Stimulated activated CD8-positive, alpha-beta memory T cell treated with anti-CD3 and anti-CD28 coated beads, Interleukin-2, amount 100 ng/mL, for 1 hour (primary cell): ENCODE results near the gene DDX51.
"Not testable (repeated sequence)": the region's sequence is repeated elsewhere in the genome, so short reads cannot be mapped to it uniquely, and the experiment has no call there.

Experiments used
- DNase-seq, 2 donors: peaks; one replicate each; pipeline ENCODE4 v3.0.0-alpha.2; 2020; ENCODE audit warnings: low read depth in 2 of 2

Gene DDX51

DNA sequence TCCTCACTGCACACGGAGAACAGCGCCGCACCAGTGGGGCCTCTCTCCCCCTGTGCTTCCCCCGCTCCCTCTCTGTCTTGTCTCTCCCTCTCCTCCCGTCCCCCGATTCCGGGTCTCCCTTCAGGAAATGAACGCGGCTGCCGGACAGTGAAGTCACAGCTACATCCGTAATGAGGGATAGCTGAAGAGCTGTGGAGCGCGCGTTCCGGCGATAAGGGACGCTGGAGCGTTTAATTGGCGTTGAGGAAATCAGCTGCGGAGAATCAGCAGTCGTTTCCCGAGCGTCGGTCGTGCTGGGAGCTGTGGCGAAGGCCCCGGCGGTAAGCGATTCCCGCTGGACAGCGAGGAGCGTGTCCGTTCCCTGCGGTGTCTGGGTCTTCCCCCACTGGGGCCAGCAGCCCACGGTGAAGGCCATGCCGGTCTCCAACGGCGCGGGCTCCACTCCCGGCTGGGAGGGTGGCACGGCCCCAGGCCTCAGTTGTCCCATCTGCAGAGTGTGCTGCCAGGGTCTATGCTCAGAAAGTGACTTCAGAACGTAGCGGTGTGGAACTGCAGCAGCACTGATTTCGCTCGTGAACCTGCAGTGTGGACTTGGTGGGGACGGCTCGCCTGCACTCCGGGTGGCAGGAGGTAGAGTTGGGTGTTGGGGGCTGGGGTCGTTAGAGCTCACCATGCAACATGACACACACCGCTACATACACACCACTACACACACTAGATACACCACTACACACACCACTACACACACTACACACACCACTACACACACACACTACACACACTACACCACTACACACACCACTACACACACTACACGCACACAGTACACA lies 11.0 kb upstream of the DDX51 start:
- DNase-seq: no peak

DNA sequence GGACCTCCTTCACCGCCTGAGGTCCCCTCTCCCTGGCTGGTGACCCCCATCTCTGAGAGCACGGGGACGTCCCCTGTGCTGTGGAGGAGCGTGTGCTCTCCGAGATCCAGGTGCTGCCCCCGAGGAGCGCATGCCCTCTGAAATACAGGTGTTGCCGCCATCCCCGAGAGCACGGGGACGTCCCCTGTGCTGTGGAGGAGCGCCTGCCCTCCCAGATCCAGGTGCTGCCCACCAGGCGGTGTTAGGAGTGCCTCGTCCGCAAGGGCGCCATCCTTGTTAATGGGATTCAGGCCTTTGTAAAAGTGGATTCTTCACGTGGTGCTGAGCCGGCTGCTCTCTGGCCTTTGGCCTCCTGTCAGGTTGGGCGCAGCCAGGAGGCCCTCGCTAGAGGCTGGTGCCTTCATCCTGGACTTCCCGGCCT lies 10.2 kb upstream of the DDX51 start:
- no peak for DNase-seq

DNA sequence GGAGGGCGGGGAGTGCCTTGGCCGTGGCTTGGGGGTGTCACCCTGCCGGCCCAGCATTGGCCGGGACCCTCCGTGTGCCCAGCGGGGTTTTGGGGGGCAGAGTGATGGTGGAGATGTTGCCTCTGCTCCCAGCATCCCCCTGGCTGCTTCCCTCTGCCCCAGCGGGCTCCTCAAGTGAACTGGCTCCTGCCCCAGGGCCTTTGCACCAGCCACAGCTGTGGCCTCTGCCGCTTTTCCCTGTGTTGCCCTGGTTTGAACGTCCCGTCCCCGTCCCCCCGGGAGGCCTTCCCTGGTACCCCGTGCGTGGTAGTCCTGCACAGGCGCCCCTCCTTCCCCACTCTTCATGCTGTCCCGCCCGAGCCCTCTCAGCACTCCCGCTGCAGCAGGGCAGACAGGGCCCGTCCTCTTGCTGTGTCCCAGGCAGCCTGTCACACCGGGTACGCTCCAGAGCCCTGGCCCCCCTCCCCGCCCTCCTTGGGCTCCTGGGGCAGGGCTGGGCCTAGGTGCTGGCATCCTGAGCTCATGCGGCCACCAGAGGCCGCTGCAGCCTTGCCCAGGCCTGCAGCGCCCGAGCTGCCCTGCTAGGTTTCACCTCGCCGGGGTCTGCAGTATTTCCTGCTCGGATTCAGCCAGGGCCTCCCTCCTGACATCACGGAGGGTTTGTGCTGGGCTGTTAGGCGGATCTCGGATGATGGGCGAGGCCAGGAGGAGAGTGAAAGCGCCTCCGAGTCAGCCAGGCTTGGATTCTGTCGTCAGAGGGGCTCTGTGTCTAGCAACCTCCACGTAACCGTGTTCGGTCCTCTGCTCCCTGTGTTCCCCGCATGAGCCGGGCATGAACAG lies 9.6 kb upstream of the DDX51 start:
- DNase-seq: peak; percentile 35 to 41

DNA sequence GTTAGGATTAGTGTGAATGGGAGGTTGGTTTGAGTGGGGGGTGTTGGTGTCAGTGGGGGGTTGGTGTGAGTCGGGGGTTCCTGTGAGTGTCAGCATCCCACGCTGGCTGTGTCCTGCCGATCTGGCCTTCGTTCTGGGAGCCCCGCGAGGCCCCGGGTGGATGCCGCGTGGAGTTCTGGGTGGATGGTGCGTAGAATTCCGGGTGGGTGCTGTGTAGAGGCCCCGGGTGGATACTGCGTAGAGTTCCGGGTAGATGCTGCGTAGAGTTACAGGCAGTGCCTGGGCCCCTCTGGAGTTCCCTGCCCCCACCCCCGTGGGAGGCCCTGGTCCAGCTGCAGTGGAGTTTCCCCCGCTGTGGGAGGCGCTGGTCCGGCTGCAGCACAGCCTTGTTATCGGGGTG lies 8.8 kb upstream of the DDX51 start:
- no peak for DNase-seq

DNA sequence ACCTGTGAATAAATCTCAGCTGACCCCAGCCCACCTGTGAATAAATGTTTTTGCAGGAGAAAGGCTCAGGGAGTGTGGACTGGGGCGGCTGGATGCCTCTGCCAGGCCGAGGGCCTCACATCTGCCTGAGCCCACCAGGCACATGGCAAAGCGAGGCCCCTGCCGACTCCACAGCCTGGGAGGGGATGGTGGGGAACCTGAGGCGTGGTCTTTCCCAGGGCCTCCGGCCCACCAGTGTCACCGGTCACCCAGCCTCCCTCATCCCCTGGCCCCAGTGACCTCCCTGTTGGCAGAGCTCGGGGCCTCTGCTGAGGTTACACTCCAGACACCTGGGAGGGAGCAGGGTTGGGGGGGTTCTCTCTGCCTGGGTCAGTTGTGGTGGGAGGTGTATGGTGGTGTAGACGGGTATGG lies 8.3 kb upstream of the DDX51 start:
- no peak for DNase-seq

DNA sequence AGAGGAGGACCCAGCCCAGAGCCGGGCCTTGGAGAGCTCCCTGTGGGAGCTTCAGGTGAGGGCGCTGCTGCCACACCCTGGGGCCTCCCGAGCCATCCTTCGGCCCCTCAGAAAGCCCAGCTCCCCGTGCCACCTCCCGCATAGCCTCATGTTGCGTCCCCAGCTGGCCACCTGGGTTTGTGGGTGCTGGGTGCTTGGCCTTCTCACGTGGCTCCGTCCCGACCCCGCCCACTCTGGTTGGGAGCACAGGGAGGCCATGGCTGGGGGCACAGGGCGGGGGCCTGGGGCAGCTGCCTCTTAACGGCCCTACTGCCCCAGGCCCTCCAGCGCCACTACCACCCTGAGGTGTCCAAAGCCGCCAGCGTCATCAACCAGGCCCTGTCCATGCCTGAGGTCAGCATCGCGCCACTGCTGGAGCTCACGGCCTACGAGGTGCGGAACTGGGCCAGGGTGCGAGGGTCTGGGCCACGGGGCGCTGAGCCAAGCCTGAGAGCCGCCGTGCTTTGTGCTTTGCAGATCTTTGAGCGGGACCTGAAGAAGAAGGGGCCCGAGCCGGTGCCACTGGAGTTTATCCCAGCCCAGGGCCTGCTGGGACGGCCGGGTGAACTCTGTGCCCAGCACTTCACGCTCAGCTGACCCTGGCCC lies 7.8 kb upstream of the DDX51 start:
- DNase-seq: no peak

DNA sequence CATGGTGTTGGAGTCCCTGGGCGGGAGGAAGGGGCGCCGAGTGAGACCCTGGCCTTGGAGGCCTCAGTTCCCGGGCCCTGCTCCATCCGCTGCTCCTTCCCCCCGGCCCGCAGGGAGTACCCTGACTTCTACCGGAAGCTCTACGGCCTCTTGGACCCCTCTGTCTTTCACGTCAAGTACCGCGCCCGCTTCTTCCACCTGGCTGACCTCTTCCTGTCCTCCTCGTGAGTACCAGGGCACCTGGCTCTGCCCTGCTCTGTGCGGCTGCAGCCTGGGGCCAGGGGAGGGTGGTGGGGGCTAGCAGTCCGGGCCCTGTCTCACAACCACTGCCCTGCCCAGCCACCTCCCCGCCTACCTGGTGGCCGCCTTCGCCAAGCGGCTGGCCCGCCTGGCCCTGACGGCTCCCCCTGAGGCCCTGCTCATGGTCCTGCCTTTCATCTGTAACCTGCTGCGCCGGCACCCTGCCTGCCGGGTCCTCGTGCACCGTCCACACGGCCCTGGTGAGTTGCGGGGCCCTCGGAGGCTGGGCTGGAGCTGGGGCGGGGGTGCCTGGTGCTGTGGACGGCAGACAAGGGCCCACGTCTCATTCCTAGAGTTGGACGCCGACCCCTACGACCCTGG lies 7.1 kb upstream of the DDX51 start:
- DNase-seq: no peak

DNA sequence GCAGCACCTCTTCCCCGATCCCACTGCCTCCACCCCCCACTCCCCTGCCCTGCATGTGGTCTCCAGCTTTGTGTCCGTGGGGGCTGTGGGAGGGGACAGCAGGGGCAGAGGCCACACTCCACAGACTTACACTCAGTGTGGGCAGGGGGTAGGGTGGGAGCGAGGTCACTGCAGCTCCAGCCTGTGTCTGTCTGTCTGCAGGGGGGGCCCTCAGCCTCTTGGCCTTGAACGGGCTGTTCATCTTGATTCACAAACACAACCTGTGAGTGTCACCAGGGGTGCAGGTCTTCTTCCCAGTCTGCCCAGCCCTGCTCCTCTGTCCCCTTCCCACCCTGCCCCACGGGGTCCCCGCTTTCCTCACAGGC lies 6.6 kb upstream of the DDX51 start:
- DNase-seq: no peak

DNA sequence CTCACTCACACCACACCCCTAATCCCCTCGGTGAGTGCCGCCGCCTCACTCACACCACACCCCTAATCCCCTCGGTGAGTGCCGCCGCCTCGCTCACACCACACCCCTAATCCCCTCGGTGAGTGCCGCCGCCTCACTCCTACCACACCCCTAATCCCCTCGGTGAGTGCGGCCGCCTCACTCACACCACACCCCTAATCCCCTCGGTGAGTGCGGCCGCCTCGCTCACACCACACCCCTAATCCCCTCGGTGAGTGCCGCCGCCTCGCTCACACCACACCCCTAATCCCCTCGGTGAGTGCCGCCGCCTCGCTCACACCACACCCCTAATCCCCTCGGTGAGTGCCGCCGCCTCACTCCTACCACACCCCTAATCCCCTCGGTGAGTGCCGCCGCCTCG lies 5.4 kb upstream of the DDX51 start:
- not testable (repeated sequence) for DNase-seq

DNA sequence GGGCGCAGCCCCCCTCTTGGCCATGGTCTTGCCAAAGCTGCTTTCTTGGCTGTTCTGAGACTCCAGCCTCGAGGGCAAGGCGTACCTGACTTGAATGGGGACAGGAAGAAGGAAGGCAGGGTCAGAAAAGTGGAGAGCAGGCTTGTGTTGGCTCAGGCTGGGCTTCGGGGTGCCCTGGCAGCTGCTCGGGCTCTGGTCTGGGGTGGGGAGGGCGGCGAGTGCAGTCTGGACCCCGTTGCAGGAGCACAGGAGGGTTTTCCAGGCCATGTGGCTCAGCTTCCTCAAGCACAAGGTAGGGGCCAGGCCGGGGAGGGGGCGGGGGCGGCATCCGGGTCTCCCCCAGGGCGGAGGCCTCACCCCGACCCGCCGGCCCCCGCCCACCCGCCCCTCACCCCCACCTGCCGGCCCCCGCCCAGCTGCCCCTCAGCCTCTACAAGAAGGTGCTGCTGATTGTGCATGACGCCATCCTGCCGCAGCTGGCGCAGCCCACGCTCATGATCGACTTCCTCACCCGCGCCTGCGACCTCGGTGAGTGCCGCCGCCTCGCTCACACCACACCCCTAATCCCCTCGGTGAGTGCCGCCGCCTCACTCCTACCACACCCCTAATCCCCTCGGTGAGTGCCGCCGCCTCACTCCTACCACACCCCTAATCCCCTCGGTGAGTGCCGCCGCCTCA lies 4.4 kb upstream of the DDX51 start:
- no peak for DNase-seq

DNA sequence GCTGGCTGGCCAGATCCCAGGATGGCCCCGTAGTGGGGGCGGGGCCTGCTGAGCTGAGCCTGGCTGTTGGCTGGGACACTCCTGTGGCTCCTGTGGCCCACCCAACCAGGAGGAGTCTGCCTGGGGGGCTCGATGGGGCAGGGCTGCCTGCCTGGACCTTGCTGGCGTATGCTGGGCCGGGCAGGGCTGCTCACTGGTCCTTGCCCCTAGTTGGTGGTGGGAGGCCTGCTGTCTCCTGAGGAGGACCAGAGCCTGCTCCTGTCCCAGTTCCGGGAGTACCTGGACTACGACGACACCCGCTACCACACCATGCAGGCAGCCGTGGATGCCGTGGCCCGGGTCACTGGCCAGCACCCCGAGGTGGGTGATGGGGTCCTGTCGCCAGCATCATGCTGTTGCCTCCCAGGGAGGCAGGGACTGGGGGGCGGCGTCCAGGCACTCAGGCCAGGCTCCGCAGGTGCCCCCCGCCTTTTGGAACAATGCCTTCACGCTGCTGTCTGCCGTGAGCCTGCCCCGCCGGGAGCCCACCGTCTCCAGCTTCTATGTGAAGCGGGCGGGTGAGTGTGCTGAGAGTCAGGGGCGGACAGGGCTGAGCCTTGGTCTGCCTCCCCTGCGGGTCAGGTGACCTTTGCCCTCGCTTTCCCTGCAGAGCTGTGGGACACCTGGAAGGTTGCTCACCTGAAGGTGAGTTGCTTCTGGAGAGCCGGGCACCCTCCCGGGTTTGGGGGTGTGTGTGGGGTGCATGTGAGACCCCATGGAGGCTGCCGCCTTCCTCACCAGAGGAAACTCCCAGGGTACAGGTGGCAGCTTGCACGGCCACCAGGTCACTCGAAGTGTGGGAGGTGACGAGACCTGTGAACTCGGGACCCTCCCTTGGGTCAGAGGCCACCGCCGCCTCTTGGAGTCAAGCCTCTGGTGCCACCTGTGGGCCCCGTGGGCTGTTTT lies 3.6 kb upstream of the DDX51 start:
- no peak for DNase-seq

DNA sequence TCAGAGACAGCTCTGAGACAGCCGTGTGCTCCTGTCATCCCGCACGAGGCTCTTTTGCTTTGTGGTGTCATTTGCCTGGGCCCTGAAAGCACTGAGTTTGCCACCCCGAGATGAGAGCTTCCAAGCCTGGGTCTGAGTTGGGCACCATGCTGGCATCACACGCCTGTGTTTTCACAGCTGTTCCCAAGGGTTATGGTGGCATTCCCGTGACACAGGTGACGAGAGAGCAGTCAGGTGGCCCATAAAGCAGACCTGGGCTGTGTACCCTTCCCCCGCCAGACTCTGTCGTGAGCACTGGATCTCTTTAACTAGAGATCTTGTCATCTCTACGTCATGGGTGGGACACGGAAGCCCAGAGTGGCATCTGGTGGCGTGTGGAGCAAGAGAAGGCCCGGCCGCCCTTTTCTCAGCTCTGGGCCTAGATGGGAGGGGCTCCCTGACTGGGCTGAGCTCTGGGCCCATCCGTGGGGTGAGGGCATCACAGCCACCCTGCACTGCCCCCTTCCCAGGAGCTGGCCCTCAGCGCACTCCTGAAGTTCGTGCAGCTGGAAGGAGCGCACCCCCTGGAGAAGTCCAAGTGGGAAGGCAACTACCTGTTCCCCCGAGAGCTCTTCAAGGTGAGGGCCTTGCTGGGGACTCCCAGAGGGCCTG lies 2.8 kb upstream of the DDX51 start:
- DNase-seq: no peak

DNA sequence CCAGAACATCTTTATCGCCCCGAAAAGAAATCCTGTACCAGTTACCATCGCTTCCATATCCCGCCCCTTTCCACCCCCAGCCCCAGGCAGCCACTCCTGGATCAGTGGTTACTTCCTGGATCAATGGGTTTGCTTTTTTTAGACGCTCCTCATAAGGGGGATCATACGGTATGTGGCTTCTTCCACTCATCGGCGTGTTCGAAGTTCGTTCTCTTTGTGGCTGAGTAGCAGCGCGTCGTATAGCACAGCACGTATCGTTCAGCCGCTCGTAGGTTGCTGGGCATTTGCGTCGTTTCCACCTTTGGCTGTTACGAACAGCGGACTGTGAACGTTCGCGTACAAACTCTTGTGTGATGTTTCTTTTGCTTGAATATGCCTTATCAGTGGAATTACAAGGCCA lies 2.0 kb upstream of the DDX51 start:
- DNase-seq: no peak

DNA sequence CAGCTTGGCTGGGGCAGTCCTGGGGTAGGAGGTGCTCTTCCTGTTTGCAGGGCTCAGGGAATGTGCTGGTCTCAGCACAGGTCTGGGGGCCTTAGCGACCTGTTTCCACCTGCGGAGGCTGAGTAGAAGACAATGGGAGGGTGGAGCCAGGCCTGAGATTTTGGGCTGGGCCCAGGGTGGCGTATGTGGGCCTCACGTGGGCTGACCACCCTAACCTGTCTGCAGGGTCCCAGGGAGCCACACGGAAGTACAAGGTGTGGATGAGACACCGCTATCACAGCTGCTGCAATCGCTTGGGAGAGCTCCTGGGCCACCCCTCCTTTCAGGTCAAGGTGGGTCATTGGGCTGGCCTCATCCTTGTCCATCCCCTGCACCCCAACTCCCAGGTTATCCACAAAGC lies 1.2 kb upstream of the DDX51 start:
- no peak for DNase-seq

DNA sequence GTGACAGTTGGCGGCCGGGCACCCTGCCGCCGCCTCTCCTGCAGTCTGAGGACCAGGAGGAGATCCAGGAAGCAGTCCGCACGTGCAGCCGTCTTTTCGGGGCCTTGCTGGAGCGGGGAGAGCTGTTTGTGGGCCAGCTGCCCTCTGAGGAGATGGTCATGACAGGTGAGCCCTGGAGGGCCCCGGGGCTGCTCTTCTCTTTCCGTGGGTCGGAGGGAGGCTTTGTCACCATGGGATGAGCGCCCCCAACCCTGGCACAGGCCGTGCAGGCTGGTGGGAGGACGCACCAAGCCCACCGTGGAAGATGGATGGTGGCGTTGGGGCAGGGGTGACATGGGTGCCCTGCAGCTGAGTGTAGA lies 670 bp upstream of the DDX51 start:
- DNase-seq: no peak

DNA sequence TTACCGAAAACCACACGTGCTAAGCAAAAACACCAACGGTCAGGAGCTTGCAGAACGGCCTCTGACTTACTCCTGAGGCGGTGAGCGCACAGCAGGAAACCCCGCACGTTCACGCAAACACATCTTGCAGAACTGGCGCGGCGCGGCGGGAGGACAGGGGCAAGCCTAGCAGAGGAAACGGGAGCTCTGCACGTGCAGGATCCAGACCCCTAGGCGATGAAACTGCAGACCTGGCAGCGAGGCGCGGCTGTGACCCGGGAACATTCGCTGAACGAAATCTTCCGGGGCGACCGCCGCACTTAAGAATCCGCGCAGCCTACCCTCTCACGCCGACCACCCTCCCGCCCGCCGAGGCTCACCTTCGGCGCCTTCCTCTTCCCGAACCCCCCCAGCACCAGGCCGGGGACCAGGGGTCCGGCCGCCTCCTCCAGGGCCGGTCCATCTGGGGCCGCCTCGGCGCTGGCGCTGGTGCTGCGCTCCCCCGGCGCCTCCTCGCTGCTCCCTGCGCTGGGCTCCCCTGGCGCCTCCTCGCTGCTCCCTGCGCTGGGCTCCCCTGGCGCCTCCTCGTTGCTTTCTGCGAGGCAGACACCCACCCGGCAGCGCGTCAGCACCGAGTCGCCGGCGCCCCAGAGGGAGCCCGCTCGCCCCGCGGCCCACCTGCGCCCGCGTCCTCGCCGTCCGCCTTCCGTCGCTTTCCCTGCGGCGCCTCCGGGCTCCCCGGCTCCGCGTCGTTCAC lies 615 bp downstream of the DDX51 start:
- no peak for DNase-seq

DNA sequence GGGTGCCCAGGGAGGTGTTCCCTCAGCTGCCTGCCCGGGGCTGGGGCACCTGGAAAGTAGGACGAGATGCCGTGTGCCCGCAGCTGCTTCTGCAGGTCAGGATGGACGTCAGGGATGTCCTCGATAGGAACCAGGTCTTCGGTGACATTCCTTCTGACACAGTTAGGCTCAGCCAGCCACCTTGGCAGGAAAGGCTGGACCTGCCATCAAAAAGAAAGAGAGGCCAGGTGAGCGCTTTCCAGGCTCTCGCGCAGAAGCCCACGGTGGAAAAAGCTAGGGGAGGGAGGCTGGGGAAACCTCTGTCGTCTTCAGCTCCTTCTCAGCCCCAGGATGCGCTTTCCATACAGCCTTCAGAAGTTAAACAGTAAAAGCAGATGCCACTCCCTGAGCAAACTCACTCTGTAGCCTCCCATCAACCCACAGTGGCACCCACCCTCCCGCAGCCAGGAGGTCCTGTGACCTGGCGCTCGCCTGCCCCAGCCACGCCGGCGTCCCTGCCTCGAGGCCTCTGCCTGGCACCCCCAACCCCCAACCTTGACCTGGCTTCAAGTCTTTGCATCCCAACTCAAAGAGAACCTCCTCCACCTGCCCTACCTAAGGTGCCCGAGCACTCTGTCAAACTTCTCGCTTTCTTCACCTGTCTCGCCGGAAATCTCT lies 1.3 kb downstream of the DDX51 start:
- no peak for DNase-seq

DNA sequence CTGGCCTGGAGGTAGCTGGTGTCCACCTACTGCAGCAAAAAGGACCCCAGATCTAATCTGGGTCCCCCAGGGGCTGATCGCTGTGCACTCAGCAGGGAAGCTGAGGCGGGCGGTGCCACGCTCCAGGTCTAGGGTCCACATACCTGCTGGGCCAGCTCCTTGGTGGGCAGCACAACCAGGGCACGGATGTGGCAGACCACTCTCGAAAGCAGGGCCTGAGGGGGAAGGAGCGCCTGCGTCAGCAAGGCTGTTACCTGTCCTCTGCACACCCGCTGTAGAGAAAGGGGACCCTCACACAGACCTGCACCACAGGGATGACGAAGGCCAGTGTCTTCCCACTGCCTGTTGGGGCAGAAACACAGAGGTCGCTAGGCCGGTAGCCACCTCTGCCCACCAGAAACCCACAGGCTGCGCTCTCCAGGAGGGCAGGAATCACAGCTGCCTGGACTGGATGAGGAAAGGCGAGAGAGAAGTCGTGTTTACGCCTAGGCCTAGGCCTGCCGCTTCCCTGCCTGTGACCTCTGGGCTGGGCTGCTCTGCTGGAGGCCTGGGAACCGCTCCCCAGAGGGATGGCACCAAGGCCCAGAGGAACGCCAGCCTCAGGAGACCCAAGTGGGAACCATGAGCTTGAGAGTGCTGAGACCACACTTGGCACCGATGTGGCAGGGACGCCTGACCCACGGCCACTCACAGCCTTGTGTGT lies 2.0 kb downstream of the DDX51 start:
- DNase-seq: no peak
